HG03521 (cell line): ENCODE results near the gene ENTHD1.
"Not testable (repeated sequence)": the region's sequence is repeated elsewhere in the genome, so short reads cannot be mapped to it uniquely, and the experiment has no call there.

ENCODE experiments used
- ATAC-seq: cut with Tn5 transposase; IDR thresholded peaks from one replicate; pipeline ENCODE4 v1.9.1; 2021; ENCODE audit warnings: mild to moderate bottlenecking, moderate library complexity; ENCODE audit not compliant: unreplicated experiment

Gene ENTHD1

GRCh38 chr22:39925273-39925672 lies 31.7 kb upstream of the ENTHD1 start:
- ATAC-seq, result no peak

GRCh38 chr22:39924286-39924685 lies 30.7 kb upstream of the ENTHD1 start:
- ATAC-seq, result no peak

DNA sequence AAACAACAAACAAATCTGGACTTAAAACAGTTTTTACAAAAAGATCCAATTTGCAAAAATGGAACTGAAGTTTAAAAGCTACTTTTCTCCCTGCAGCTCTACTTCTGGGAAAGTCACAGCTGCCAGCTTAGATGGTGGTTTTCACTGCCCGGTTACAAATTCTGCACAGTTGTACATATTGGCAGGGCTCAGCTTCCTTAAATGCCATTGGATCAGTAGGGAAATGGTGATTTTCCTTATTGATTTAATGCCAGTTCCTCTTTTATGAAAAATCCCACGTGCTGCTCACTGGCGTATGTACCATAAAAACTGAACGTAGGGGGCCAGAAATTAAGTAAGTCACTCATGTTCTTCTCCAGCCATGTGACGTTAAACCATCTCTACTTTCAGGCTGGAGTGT lies 30.1 kb upstream of the ENTHD1 start:
- ATAC-seq, result no peak

DNA sequence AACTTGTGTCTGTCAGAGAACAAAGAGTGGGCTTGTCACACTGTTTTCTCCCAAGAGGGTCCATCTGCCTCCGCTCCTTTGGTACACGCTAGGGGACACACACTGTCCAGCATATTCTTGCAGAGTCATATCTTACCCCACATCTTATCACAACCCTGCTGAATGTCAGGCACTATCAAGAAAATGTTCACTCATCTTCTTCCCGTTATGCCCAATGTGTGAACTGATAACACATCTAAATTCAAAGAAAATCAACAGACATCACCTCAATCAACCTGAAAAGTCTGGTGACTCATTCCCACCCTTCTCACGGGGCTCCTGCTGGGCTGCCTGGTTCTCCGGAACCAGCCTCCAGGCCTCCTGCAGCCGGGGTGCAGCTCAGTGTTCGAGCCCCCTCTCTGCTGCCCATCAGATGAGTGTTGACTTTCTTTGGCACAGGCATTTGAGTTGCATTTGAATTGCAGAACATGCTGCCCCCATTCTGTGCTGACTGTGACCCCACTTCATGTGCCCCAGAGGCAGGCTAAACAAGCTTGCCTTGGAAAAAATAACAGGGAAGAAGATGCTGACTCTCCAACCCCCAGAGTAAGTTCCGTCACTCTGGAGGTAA lies 26.7 kb upstream of the ENTHD1 start:
- no peak for ATAC-seq

GRCh38 chr22:39917776-39918495 lies 24.4 kb upstream of the ENTHD1 start:
- no peak for ATAC-seq

DNA sequence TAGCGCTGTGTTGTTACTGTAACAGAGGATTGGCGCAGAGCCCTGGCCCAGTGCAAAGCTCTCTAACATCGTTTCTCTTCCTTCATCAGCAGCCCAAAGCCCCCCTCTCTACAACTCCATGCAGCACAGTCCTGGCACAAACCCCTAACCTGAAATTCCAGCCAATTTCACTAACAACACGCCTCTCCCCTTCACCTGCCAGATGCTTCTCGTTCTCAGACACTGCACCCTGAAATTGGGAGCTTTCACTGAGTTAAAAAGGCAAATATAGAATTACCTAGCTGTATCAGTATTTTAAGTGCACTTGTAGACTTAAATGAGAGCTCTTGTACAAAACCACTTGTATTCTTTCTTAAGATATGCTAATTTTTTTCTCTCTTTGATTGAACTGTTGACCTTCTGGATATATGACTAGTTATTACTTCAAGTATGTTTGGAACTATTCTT lies 23.7 kb upstream of the ENTHD1 start:
- no peak for ATAC-seq

GRCh38 chr22:39916496-39916895 lies 22.9 kb upstream of the ENTHD1 start:
- ATAC-seq, result no peak

DNA sequence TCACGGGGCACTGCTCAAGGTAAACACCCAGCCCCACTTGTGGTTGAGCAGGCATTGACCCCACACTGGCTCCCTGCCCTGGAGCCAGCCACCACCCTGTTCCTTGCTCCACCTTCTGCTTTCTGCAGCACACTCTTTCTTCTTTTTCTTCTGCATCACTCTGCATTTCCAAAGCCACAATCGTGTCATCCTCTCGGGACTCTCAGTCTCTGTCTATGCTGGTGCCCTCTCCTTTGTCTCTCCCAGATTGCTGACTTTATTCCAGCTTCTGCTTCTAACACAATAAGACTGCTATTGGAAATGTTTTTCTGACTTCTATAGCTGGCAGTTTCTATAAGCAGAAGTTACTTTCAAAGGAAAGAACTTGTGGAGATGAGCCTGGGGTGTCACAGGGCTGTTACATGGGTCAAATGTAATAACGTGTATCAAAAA lies 21.8 kb upstream of the ENTHD1 start:
- ATAC-seq, result no peak

GRCh38 chr22:39914584-39914983 lies 21.0 kb upstream of the ENTHD1 start:
- ATAC-seq, result no peak

- ATAC-seq, result no peak
Measured at GRCh38 chr22:39913886-39914285, 20.3 kb upstream of the ENTHD1 start.

DNA sequence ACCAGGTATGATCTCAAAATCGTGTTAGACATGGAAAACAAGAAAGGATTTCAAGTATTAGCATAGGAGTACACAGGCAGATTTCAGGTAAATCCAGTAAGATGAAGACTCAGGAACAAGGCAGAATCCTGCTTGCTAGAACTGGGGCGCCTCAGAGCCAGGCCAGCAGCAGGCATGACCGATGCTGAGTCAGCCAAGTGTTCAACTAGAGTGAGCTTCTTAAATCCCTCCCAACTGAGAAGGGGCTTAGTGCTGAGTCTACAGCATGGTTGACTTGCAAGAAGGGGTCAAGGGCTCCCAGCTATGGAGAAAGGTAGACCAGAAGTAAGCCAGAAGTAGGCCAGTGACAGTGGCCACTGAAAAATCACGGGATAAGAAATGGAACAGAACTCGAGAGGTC lies 19.8 kb upstream of the ENTHD1 start:
- no peak for ATAC-seq

- no peak for ATAC-seq
Measured at GRCh38 chr22:39910876-39911613, 17.5 kb upstream of the ENTHD1 start.

DNA sequence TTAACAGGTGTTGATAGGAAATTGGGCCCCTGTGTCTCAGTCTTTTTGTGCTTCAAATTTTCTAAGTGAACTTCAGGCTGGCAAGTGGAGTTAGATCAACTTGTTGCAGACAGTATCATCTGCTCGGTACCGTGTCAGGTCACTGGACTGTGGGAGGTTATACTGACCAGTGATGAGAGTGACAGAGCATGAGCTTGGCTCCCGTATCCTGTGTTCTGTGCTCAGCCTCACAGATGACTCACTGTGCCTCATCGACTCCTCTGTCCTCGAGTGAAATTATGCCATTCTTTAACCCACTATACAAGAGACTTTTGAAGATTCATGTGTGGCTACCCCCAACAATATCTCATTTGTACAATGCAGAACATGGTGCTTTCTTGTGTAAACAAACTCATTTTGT lies 15.2 kb upstream of the ENTHD1 start:
- no peak for ATAC-seq

DNA sequence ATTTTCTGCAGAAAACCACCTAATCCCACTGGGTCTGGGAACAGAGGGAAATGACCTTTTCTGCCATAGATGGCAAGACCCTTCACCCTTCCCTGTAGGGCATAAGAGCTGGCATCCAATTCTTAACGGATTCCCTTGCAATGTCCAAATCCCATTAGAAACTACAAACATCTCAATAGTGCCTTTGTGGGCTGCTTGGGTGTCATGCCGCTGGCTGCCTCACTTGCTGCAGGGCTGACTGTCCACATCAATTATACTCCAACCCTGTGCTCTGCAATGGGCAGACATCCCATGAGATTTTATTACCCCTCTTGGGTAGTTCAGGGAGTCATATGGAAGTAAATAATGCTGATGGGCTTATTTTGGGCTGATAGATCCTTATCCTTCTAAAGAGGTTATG lies 14.6 kb upstream of the ENTHD1 start:
- ATAC-seq, result no peak

DNA sequence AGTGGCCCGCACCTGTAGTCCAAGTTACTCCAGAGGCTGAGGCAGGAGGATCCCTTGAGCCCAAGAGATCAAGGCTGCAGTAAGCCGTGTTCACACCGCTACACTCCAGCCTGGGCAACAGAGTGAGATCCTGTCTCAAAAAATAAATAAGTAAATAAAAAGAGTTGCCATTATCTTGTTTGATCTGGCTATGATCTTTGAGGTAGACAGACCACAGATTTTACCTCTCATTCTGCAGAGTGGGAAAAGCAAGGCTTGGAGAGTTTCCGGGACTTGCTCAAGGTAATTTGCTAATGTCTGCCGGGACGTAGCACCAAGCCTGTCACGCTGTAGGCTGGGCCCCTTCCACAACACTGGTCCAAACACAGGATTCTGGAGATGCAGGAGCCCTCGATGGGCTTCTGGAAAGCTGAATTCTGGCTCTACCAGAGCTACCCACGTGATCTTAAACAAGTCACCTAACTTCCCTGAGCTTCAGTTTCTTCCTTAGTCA lies 14.1 kb upstream of the ENTHD1 start:
- ATAC-seq, result no peak

DNA sequence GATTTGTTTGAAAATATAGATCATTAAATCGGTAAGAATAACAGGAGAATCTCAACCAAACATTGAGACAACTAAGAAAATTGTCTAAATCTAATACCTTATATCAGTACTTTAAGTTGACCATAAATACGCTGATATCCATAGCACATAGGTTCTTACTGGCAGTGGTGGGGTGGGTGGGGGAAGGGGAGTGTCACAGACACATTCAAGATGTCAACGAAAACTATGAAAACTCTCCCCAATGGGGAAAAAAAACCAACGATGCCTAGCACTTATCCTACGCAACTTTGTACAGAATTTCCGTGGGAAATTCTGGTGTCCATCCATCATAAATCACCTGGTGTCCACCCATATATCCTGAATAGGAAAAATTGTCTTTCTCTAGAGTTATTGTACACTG lies 13.5 kb upstream of the ENTHD1 start:
- ATAC-seq, result no peak

DNA sequence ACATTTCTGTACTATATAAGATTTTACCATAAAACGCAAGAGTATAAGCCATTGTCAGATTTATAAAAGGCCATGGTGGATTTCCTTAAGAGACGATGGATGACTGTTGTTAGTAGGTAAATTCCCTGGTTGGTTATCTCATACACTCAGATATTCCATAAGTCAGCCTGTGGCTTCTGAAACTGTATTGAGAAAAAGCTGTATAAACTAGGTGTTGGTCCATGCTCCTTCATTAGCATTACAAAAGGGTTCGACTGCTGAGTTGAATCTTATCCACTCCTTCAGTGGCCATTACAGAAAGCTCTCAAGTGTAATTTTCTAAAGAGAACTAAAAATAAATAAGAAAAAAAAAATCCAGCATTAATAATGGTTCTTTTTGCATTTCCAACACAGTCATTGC lies 12.6 kb upstream of the ENTHD1 start:
- ATAC-seq, result no peak

DNA sequence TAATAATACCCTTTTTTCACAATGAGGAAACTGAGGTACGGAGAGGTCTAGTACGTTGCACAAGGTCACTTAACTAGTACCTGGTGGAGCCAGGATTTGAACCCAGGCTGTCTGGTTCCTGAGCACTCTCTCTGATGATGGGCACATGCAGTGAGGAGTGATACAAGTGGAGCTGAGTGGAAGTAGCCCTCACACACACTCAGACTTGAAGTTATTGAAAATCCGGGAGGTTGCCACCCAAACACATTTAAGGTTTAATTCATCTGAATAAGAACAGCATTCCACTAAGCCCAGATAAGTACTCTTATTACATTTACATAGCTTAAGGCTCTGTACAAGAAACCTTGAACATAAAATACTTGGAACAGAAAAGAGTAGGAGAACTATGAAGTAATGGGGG lies 12.1 kb upstream of the ENTHD1 start:
- no peak for ATAC-seq

GRCh38 chr22:39904862-39905261 lies 11.3 kb upstream of the ENTHD1 start:
- ATAC-seq, result no peak

- not testable (repeated sequence) for ATAC-seq
Measured at GRCh38 chr22:39904024-39904423, 10.5 kb upstream of the ENTHD1 start.

DNA sequence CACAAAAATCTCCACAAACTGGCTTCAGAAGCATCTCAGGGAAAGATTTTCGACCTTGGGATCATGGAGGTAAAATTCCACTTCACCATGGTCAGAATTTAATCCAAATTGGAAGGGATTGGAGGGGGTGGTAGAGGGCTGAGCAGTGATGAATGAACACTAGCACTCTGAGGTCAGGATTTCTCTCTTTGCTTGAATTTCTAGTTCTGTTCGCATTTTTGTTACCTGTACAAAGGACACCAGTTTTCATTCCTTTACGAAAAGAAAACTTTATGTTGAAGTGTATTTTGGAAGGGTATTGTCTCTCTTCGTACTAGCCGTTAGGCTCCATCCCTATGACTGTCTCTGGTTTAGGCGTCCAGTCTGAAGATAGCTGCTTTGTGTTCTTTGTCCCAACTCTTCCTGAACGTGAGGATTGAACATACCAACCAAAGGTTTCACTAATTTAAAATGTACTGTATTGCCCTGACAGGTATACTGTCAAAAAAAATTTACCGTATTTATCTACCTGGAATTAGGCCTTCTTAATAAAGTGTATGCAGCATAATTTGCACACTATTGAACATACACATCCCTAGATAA lies 8.1 kb upstream of the ENTHD1 start:
- ATAC-seq, result no peak
